KMS-11 (cell line): ENCODE results near the gene SLC12A8.

Source experiments
- H2AFZ ChIP-seq: fragments of 200-600 bp; sonication (generic); 2 replicates; pipeline ENCODE4 v1.6.1; 2016; ENCODE audit warnings: antibody characterized with exemption, mixed run types, low read depth
- H3K27ac ChIP-seq: fragments of 200-600 bp; sonication (generic); 2 replicates; pipeline ENCODE4 v1.6.1; 2016; ENCODE audit warnings: mild to moderate bottlenecking, mixed run types
- H3K27me3 ChIP-seq: fragments of 200-600 bp; sonication (generic); 2 replicates; pipeline ENCODE4 v1.6.1; 2017; ENCODE audit warnings: mild to moderate bottlenecking, low read depth, mixed run types, moderate library complexity; ENCODE audit not compliant: insufficient read depth
- H3K36me3 ChIP-seq: fragments of 200-600 bp; sonication (generic); 2 replicates; pipeline ENCODE4 v1.6.1; 2017; ENCODE audit warnings: mild to moderate bottlenecking, mixed run types; ENCODE audit not compliant: insufficient read depth
- H3K4me1 ChIP-seq: fragments of 200-600 bp; sonication (generic); 2 replicates; pipeline ENCODE4 v1.6.1; 2016; ENCODE audit warnings: mild to moderate bottlenecking, low read depth, mixed run types; ENCODE audit not compliant: poor library complexity, severe bottlenecking
- H3K4me2 ChIP-seq: fragments of 200-600 bp; sonication (generic); 2 replicates; pipeline ENCODE4 v1.7.0; 2016; ENCODE audit warnings: mild to moderate bottlenecking, mixed run types
- H3K4me3 ChIP-seq: fragments of 200-600 bp; sonication (generic); IDR thresholded peaks from 2 replicates; pipeline ENCODE4 v1.6.1; 2017; ENCODE audit warnings: low read depth, low read length, mixed read lengths; ENCODE audit not compliant: insufficient read depth
- H3K79me2 ChIP-seq: fragments of 200-600 bp; sonication (generic); 2 replicates; pipeline ENCODE4 v1.6.1; 2016; ENCODE audit warnings: low read depth, mixed run types; ENCODE audit not compliant: insufficient read depth
- H3K9ac ChIP-seq: fragments of 200-600 bp; sonication (generic); 2 replicates; pipeline ENCODE4 v1.6.1; 2016; ENCODE audit warnings: mild to moderate bottlenecking, mixed run types
- H4K20me1 ChIP-seq: fragments of 200-600 bp; sonication (generic); 2 replicates; pipeline ENCODE4 v1.6.1; 2016; ENCODE audit warnings: mild to moderate bottlenecking, mixed run types; ENCODE audit not compliant: insufficient read depth
- TF ChIP-seq, protein P1 (sequence below): fragments of 200-600 bp; sonication (generic); conservative IDR thresholded peaks from 2 replicates; pipeline ENCODE4 v1.6.1; 2017; ENCODE audit warnings: low read depth, mild to moderate bottlenecking, antibody characterized with exemption, low read length, moderate library complexity, mixed read lengths

SLC12A8 gene

DNA sequence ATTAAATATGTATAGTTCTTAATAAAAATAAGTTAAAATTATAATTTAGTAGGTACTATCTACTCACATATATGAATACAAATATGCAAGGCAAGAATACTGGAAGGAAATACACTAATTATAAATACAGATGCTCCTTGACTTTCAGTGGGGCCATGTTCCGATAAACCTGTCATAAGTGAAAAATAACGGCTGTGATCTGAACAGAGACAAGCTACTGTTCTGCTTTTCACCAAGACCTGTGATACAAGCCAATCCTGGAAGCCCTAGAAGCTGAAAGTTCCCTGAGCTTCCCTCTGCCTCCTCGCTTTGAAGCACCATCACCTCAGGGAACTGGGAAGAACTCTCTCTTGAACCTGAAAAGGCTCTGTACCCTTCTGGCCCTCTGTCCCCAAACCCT is 55.4 kb downstream of the SLC12A8 start:
- TF ChIP-seq, protein P1, sequence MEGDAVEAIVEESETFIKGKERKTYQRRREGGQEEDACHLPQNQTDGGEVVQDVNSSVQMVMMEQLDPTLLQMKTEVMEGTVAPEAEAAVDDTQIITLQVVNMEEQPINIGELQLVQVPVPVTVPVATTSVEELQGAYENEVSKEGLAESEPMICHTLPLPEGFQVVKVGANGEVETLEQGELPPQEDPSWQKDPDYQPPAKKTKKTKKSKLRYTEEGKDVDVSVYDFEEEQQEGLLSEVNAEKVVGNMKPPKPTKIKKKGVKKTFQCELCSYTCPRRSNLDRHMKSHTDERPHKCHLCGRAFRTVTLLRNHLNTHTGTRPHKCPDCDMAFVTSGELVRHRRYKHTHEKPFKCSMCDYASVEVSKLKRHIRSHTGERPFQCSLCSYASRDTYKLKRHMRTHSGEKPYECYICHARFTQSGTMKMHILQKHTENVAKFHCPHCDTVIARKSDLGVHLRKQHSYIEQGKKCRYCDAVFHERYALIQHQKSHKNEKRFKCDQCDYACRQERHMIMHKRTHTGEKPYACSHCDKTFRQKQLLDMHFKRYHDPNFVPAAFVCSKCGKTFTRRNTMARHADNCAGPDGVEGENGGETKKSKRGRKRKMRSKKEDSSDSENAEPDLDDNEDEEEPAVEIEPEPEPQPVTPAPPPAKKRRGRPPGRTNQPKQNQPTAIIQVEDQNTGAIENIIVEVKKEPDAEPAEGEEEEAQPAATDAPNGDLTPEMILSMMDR = no peak
- Histone ChIP-seq H3K4me3 (no peak overlapping the region), H2AFZ (no peak overlapping the region), H4K20me1 (no peaks in the 10 kb centered on the region), H3K79me2 (no peaks in the 10 kb centered on the region), H3K9ac (no peak overlapping the region), H3K4me1 (no peaks in the 10 kb centered on the region), H3K27me3 (no peaks in the 10 kb centered on the region), H3K4me2 (no peak overlapping the region), H3K36me3 (no peaks in the 10 kb centered on the region), H3K27ac (no peak overlapping the region)

DNA sequence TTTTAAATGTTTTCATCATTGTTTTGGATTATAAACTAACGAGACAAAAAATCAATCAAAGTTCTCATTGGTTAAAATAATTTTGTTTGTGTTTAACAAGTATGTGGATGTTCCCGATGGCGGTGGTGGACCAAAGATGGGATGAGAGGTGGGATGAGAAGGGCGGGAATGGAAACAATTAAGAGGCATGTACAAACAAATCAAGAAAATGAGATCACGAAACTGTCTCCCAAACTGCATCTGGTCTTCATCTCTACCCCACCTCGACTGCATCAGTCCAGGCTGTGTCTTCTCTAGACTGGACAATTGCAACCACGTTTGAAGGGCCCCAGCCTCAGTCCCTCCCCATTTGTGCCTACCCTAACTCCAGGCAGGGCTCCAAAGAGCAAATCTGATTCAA is 56.1 kb downstream of the SLC12A8 start:
- TF ChIP-seq, protein P1 = no peak
- Histone ChIP-seq H3K27me3 (no peaks in the 10 kb centered on the region), H2AFZ (no peak overlapping the region), H4K20me1 (no peaks in the 10 kb centered on the region), H3K36me3 (no peaks in the 10 kb centered on the region), H3K4me3 (no peak overlapping the region), H3K9ac (no peak overlapping the region), H3K4me1 (no peaks in the 10 kb centered on the region), H3K4me2 (no peak overlapping the region), H3K79me2 (no peaks in the 10 kb centered on the region), H3K27ac (no peak overlapping the region)

DNA sequence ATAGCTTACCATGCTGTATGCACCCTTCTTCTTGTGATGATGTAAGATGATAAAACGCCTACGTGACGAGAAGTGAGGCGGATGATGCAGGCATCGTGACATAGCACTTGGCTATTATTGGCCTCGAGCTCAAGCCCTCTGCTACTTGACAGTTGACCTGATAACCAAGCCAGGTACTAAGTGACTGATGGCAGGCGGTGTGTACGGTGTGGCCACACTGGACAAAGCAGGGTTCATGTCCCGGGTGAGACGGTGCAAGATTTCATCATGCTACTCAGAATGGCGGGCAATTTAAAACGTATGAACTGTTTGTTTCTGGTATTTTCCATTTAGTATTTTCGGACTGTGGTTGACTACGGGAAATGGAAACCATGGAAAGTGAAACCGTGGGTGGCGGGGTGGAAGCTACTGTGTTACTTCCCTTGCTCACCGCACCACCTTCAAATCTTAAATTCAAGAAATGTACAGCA is 57.7 kb downstream of the SLC12A8 start:
- Histone ChIP-seq H2AFZ (no peak overlapping the region), H3K27me3 (no peaks in the 10 kb centered on the region), H3K4me2 (no peak overlapping the region), H3K9ac (no peak overlapping the region), H3K79me2 (no peaks in the 10 kb centered on the region), H3K36me3 (no peaks in the 10 kb centered on the region), H3K27ac (no peak overlapping the region), H4K20me1 (no peaks in the 10 kb centered on the region), H3K4me1 (no peaks in the 10 kb centered on the region), H3K4me3 (no peak overlapping the region)
- TF ChIP-seq, protein P1 = no peak

DNA sequence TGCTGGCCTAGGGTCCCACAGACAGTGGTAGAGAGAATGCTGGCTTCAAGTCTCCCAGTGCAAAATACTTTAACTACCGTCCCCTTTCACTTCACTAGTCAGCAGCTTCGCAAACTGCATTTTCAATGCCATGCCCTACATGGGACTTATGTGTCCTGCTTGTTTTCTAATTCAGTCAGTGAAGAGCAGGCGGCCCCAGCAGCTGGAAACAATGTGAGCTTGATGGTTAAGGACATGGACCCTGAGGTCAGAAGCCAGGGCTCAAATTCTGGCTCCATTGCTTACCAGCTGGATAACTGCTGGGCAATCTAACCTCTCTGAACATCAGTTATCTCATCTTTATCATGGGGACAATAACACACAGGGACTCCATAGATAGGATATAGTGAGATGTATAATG is 58.4 kb downstream of the SLC12A8 start:
- Histone ChIP-seq H3K36me3 (no peaks in the 10 kb centered on the region), H3K27ac (no peak overlapping the region), H3K9ac (no peak overlapping the region), H3K4me1 (no peaks in the 10 kb centered on the region), H3K27me3 (no peaks in the 10 kb centered on the region), H3K4me3 (no peak overlapping the region), H3K4me2 (no peak overlapping the region), H2AFZ (no peak overlapping the region), H3K79me2 (no peaks in the 10 kb centered on the region), H4K20me1 (no peaks in the 10 kb centered on the region)
- TF ChIP-seq, protein P1 = no peak
